Activated naive CD4-positive, alpha-beta T cell treated with anti-CD3 and anti-CD28 coated beads for 36 hours (primary cell): ENCODE data around the gene ZRANB2. TPM values are rescaled to one million over a fixed set of nuclear protein-coding genes. Genes with fewer than 3 reads are reported as not detected.

Experiments used
- CTCF ChIA-PET: fragments of 350-600 bp; sonication (Branson Sonifier 250); formaldehyde crosslinking; loops from one replicate; lab custom pipeline; 2021; ENCODE audit warnings: antibody characterized with exemption; lab: Charles Lee
- DNase-seq: peaks from one replicate; pipeline ENCODE4 v3.0.0-alpha.2; 2020
- H3K27ac Mint-ChIP-seq: one replicate; pipeline ENCODE4 v1.8.0; 2021; ENCODE audit warnings: mild to moderate bottlenecking, mixed read lengths
- H3K27me3 Mint-ChIP-seq: one replicate; pipeline ENCODE4 v1.8.0; 2021; ENCODE audit warnings: low read depth, mixed read lengths
- H3K36me3 Mint-ChIP-seq: one replicate; pipeline ENCODE4 v1.8.0; 2021; ENCODE audit warnings: low read depth, mixed read lengths
- H3K4me1 Mint-ChIP-seq: one replicate; pipeline ENCODE4 v1.8.0; 2021; ENCODE audit warnings: low read depth, mixed read lengths
- H3K4me3 Mint-ChIP-seq: one replicate; pipeline ENCODE4 v1.8.0; 2021; ENCODE audit warnings: mild to moderate bottlenecking, moderate library complexity, mixed read lengths
- H3K9me3 Mint-ChIP-seq: one replicate; pipeline ENCODE4 v1.8.0; 2021; ENCODE audit warnings: mixed read lengths
- intact Hi-C: fragments of 100-400 bp; cut with micrococcal nuclease; formaldehyde crosslinking; loops from one replicate; pipeline ENCODE4 v1.15.1; 2023
- microRNA-seq: library from miRNA; unstranded; fragments of <30 nt; microRNA quantifications from one replicate; pipeline ENCODE4 v1.2.0, GENCODE V29; 2022; ENCODE audit warnings: borderline microRNAs expressed, borderline replicate concordance
- total RNA-seq, 2 experiments: library from RNA; stranded (reverse); gene quantifications; one replicate each; pipeline ENCODE4 v1.2.3, GENCODE V29; 2021

Gene ZRANB2
- total RNA-seq, 2 experiments from 2014 or later: 107 to 114 TPM

DNA sequence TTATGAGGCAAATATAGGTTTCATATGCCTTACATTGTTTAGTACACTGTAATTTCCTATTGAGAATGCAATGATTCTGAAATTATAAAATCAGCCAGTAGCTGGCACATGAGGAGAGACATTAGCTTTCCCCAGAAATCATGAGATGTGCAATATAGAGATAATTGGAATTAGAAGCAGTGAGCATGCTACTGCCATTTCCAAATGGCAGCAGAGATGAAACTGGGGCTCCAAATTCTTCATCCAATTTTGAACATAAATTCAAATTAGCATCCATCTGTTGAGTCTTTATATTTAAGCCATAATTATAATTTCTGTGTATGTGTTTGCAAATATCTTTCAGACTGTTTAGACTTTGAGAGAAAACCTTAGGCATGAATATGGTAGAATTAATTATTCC lies 62.0 kb downstream of the ZRANB2 start:
- H3K9me3 Mint-ChIP-seq: no peaks in the 10 kb centered on the region
- H3K27ac Mint-ChIP-seq: no peak overlapping the region
- no peaks in the 10 kb centered on the region for H3K4me1 Mint-ChIP-seq
- CTCF ChIA-PET: no interaction called here
- no peak overlapping the region for H3K4me3 Mint-ChIP-seq
- no peaks in the 10 kb centered on the region for H3K27me3 Mint-ChIP-seq
- no peak for DNase-seq
- intact Hi-C loops: no loop called here
- no peaks in the 10 kb centered on the region for H3K36me3 Mint-ChIP-seq

DNA sequence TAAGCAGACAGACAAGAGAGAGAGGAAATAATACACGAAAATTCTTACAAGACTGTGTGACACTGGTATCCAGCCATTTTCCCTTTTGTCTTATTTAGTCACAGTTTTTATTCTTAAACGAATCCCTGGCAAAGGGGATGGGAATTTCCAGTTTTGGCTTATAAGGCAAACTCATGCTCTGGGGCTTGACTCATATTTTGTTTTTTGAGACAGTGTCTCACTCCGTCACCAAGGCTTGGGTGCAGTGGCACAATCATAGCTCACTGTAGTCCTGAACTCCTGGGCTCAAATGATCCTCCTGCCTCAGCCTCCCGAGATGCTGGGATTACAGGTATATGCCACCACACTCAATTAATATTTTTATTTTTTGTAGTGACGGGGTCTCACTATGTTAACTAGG lies 65.1 kb downstream of the ZRANB2 start:
- no peaks in the 10 kb centered on the region for H3K9me3 Mint-ChIP-seq
- H3K27me3 Mint-ChIP-seq: no peaks in the 10 kb centered on the region
- intact Hi-C loops: no loop called here
- no peak for DNase-seq
- no peaks in the 10 kb centered on the region for H3K4me1 Mint-ChIP-seq
- no peak overlapping the region for H3K4me3 Mint-ChIP-seq
- H3K27ac Mint-ChIP-seq: no peak overlapping the region
- no peaks in the 10 kb centered on the region for H3K36me3 Mint-ChIP-seq
- CTCF ChIA-PET: interaction anchor here (0.8 kb wide), 1 partner anchor 10 kb away, joined by 4 read pairs; no protein-coding TSS in a partner anchor

DNA sequence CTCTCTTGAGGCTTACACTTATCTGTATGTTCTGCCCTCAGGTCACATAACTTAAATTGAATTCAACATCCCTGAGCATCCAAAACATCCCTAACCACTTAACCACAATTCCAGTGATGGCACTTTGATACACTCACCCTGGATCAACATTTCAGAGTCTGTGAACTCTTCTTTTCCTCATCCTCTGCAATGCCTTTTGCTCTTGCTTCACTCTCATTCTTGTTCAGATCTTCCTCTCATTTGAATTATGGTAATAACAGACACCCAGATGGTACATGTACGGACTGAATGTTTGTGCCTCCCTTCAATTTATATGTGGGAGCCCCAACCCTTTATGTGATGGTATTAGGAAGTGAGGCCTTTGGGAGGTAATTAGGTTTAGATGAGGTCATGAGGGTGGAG lies 66.7 kb downstream of the ZRANB2 start:
- intact Hi-C loops: no loop called here
- Mint-ChIP-seq H3K27ac (no peak overlapping the region), H3K4me1 (no peaks in the 10 kb centered on the region), H3K27me3 (peaks cover 2% of the 10 kb centered on the region), H3K4me3 (no peak overlapping the region), H3K36me3 (no peaks in the 10 kb centered on the region), H3K9me3 (no peaks in the 10 kb centered on the region)
- DNase-seq: no peak
- CTCF ChIA-PET: no interaction called here

Small RNA genes lying within 50 kb of the gene (microRNA-seq; reads per million reads assigned to microRNA genes)
- 1,692 reads per million, percentile 88 among the genes with 10 or more reads in this experiment for gene MIR186

Other genes with a start within 250 kb of the ZRANB2 start
- gene PTGER3, start 33.2 kb downstream of the ZRANB2 start, total RNA-seq: under 1 TPM in 1 of 2 experiments, not detected in 1; 0.05 TPM